Activated naive CD8-positive, alpha-beta T cell treated with anti-CD3 and anti-CD28 coated beads for 36 hours (primary cell): Measurements from ENCODE around the gene RXRA. TPM values are rescaled to one million over a fixed set of nuclear protein-coding genes. Genes with fewer than 3 reads are reported as not detected.

Experiments
- DNase-seq: peaks from one replicate; pipeline ENCODE4 v3.0.0; 2021
- H3K27ac Mint-ChIP-seq: one replicate; pipeline ENCODE4 v1.8.0; 2022; ENCODE audit warnings: mild to moderate bottlenecking, moderate library complexity, mixed read lengths
- H3K27me3 Mint-ChIP-seq: one replicate; pipeline ENCODE4 v1.8.0; 2022; ENCODE audit warnings: mild to moderate bottlenecking, mixed read lengths
- H3K36me3 Mint-ChIP-seq: one replicate; pipeline ENCODE4 v1.8.0; 2021; ENCODE audit warnings: mild to moderate bottlenecking, mixed read lengths
- H3K4me1 Mint-ChIP-seq: one replicate; pipeline ENCODE4 v1.8.0; 2021; ENCODE audit warnings: mixed read lengths
- H3K4me3 Mint-ChIP-seq: one replicate; pipeline ENCODE4 v1.8.0; 2022; ENCODE audit warnings: mild to moderate bottlenecking, moderate library complexity, mixed read lengths
- H3K9me3 Mint-ChIP-seq: one replicate; pipeline ENCODE4 v1.8.0; 2022; ENCODE audit warnings: mixed read lengths
- total RNA-seq, 2 experiments: library from RNA; stranded (reverse); gene quantifications; one replicate each; pipeline ENCODE4 v1.2.3, GENCODE V29; 2021

Gene RXRA
- total RNA-seq, 2 experiments from 2014 or later, result 11.0 to 11.4 TPM

DNA sequence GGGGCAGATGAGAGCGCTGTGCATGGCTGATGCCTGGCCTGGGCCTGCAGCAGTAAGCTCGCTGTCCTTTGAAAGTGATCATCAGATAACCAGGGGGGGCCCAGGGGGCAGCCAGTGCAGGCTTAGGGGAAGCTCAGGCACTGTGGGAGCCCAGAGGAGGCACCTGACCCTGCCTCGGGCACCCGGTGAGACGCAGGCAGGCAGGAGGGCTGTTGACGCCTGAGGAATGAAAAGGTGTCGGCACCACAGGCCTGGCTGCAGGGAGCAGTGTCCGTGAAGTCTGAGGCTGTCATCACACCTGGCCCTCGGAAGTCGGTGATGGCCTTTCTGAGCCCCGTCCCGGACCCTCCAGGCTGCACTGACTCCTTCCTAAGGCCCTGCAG lies 84.6 kb downstream of the RXRA start:
- H3K27ac Mint-ChIP-seq, result no peak overlapping the region
- DNase-seq, result no peak
- no peaks in the 10 kb centered on the region for H3K36me3 Mint-ChIP-seq
- H3K9me3 Mint-ChIP-seq, result no peaks in the 10 kb centered on the region
- peaks cover 13% of the 10 kb centered on the region for H3K4me1 Mint-ChIP-seq
- H3K4me3 Mint-ChIP-seq, result no peak overlapping the region
- peaks cover 4% of the 10 kb centered on the region for H3K27me3 Mint-ChIP-seq

DNA sequence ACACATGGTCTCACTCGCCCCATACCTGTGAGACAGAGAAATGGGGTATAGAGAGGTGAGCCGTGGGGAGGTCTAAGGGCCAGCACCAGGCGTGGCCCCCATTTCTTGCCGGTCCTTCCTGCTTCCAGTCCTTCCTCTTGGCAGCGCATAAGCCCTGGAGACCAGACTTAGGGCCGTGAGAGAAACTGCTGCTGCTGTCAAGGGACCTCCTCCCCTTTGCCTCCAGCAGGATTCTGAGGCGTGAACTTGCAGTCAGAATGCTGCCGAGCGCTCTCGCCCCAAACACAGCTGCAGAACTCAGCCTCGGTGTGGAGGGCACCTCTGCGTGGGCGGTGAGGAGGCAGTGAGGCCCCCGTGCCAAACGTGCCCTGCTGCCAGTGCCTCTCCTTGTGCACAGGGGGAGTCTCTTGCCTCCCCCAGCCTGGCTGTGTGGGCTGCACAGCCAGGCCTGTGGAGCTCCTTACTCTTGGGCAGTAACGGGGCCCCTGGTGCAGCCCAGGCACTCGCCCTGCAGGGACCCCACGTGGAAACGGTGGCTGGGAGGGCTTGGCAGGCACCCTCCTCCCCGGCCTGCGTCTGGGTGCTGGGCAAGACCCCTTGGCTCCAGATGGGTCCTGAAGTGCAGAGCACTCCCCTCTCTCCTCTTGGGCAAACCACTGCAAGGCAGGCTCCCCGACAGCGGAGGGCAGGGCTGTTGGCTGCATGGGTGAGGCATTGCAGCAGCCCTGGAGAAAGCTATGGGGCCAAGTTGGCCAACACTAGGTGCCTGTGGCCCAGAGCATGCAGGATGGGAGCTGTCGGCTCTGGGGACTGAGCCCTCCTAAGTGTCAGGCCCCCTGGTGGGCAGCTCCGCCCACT lies 85.4 kb downstream of the RXRA start:
- no peak overlapping the region for H3K27ac Mint-ChIP-seq

DNA sequence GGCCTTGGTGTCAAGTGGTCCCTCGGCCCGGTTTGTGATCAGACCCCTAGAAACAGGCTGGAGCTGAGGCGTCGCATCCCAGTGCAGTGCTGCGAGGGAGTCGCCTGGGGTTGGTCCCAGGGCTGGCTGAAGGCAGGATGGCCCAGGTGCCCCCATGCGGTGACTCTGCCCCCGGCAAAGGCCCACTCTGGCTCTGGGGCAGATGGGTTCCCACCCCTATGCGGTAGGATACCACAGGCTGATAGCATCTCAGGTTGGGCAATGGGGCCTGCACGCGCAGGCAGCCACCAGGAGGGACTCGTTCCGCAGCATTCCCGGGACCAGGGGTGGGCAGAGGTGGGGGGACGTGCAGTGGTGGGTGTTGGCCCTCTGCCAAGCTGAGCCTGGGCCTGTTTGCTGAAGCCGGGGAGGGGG lies 86.0 kb downstream of the RXRA start:
- Mint-ChIP-seq H3K27ac (no peak overlapping the region), H3K4me3 (no peak overlapping the region), H3K4me1 (peaks cover 3% of the 10 kb centered on the region), H3K36me3 (no peaks in the 10 kb centered on the region), H3K9me3 (no peaks in the 10 kb centered on the region), H3K27me3 (no peaks in the 10 kb centered on the region)
- DNase-seq, result no peak

More for the DNA sequence above, 85.4 kb downstream of the RXRA start:
- Mint-ChIP-seq H3K4me1 (peaks cover 9% of the 10 kb centered on the region), H3K27me3 (no peaks in the 10 kb centered on the region), H3K36me3 (no peaks in the 10 kb centered on the region), H3K9me3 (no peaks in the 10 kb centered on the region), H3K4me3 (no peak overlapping the region)
- no peak for DNase-seq

DNA sequence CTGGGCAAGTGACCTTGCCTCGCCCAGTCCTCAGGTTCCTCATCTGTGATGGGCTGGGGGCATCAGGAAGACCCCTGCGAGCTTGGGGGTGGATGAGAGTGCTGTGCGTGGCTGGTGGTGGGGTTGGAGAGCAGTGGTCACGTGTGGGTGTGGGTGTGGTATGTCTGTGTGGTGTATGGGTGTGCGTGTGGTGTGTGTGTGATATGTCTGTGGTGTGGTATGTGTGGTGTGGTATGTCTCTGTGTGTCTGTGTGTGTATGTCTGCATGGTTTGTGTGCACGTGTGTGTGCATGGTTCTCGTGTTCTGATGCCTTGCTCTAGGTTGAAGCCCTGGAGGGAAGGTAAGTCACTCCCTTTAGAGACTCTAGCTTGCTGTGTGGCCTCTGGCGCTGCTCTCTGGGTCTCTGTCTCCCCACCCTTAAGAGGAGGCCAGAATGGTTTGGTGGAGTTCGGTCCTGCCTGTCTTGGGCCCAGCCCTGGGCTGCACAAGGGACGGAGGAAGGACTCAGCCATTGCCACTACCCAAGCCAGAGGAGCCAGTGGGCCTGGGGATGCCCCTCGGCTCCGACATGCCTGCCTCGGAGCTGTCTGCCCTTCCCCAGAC lies 87.0 kb downstream of the RXRA start:
- no peak overlapping the region for H3K27ac Mint-ChIP-seq
- no peaks in the 10 kb centered on the region for H3K36me3 Mint-ChIP-seq
- H3K27me3 Mint-ChIP-seq, result no peaks in the 10 kb centered on the region
- no peak for DNase-seq
- peaks cover 3% of the 10 kb centered on the region for H3K4me1 Mint-ChIP-seq
- H3K4me3 Mint-ChIP-seq, result no peak overlapping the region
- no peaks in the 10 kb centered on the region for H3K9me3 Mint-ChIP-seq

DNA sequence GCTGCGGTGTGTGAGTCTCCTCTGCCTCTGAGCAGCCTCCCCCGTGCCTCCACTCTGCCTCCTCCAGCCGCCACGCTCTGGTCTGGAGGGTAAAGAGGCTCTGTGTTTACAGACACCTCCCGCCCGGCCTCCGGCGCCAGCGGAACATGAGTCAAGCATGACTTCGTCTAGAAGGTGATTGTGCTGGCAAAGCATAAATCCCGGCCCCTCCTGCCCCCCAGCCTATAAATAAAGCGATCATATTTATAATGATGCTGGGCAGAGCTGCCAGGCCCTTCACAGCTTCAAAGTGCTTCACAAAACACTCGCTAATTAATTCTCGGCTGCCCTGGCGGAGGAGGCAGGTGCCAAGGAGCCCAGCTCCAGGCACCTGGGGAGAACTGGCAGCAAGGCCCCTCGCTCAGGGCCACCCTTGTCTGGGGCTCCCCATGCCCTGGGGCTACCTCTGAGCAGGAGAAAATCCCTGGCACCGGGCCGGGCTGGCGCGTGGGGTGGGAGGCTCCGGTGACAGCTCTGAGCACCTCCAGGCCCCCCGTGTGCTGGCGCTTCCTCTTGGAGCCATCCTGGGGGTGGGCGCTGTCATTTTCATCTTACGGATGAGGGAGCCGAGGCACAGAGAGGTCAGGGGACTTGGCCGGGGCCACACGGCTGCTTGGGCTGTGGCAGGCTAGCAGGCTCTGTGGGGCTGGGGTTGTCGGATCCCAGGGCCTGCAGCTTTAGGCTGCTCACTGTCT lies 87.8 kb downstream of the RXRA start:
- Mint-ChIP-seq H3K36me3 (no peaks in the 10 kb centered on the region), H3K4me3 (no peak overlapping the region), H3K27ac (no peak overlapping the region), H3K27me3 (no peaks in the 10 kb centered on the region), H3K4me1 (peaks cover 3% of the 10 kb centered on the region), H3K9me3 (no peaks in the 10 kb centered on the region)
- DNase-seq, result no peak

DNA sequence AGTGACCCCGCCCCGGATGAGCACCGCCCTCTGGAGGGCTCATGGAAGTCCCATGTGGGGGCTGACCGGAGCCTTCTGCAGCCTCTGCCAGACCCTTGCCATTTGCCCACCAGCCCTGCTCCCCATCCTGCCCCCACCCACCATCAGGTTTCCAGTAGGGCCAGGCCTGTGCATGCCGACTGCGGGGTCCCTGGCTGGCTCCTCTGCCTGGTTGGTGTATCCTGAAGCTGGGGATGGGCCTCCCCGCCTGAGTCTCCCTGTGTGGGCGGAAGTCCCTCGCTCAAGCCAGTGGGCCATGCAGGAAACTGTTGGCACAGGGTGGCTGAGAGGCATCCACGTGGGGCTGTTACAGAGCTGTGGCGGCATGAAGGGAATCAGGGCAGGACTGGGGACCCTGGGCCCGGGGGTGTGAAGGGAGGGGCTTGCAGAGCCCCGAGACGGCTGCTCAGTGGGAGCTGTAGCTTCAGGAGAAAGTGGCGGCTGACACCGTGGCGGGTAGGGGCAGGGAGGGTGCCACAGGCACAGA lies 88.7 kb downstream of the RXRA start:
- no peaks in the 10 kb centered on the region for H3K9me3 Mint-ChIP-seq
- peaks cover 3% of the 10 kb centered on the region for H3K4me1 Mint-ChIP-seq
- H3K36me3 Mint-ChIP-seq, result no peaks in the 10 kb centered on the region
- H3K27me3 Mint-ChIP-seq, result no peaks in the 10 kb centered on the region
- H3K4me3 Mint-ChIP-seq, result no peak overlapping the region
- no peak overlapping the region for H3K27ac Mint-ChIP-seq
- DNase-seq, result no peak

DNA sequence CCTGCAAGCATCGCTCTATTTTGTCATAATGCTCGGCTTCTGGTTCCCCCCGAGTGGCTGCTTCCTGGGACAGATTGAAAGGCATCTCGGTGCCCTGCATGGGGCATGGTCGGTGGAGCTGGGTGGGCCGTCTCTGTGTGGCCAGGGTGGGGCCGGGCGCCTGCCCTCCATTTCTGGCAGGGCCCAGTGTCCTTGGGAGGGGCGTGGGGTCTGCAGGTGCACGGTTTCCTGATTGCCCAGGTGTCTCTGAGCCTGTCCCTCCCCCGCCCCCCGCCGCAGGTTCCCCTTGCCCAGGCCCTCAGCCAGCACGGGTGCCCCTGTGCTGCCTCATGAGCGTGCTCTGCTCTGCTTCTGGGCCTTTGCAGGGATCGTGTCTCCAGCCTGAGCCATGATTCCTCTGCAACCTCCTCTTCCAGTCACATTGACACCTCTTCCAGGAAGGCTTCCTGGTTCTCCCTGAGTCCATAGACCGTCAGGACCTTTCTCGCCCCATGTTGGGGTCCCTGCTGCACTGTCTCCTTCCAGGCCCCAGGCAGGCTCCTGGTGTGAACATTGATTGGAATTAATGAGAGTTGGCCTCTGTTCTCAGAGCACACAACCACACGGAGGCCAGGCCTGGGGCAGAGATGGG lies 90.2 kb downstream of the RXRA start:
- Mint-ChIP-seq H3K27me3 (no peaks in the 10 kb centered on the region), H3K27ac (no peak overlapping the region), H3K36me3 (no peaks in the 10 kb centered on the region), H3K4me3 (no peak overlapping the region), H3K4me1 (peaks cover 1% of the 10 kb centered on the region), H3K9me3 (no peaks in the 10 kb centered on the region)
- no peak for DNase-seq

DNA sequence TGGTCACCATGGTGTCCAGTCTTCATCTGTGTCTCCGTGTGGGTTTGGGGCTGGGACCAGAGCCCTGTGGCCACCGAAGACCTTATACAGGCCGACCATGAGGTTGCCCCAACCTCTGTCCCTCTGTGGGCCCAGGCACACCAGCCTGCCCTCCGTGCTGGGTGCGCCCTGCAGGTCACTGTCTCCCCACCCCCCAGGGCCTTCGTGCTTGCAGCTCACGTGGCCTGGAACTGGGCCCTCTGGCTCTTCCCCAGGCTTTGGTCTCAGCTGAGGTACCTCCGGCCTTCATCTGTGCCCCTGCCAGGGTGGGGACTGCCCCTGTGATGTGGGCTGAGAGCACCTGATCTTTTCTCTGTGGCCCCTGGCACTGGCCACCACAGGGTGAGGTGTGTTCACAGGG lies 92.1 kb downstream of the RXRA start:
- H3K27ac Mint-ChIP-seq, result no peak overlapping the region
- no peak overlapping the region for H3K4me3 Mint-ChIP-seq
- H3K27me3 Mint-ChIP-seq, result no peaks in the 10 kb centered on the region
- no peak for DNase-seq
- H3K4me1 Mint-ChIP-seq, result no peaks in the 10 kb centered on the region
- no peaks in the 10 kb centered on the region for H3K9me3 Mint-ChIP-seq
- H3K36me3 Mint-ChIP-seq, result no peaks in the 10 kb centered on the region

DNA sequence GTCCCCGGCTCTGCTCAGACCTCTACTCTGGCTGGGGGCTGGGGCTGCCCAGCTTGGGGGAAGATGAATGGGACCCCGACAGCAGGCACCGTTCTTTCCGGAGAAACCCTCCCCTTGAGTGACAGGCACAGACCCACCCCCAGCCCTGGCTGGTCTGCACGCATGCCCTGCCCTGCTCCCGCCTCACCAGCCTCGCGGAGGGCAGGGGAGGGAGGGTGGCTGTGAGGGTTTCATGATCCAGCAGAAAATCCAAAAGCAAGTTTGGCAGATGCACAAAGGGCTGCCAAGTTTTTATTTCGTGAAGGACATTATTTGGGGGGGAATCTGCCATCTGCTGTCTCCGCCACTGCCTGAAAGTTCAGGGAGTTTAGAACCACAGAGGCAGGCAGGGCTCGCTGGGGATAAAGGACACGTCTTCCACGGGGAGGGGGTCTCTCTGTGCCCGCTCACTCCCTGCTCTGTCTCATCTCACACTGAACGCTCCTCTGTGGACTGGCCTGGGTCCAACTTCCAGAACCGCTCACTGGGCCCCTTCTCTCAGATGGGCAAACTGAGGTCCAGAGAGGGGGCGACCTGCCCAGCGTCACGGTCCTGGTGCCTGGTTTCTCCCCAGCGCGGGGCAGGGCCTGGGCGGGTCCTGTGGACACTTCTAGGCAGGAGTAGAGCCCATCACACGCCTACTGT lies 92.9 kb downstream of the RXRA start:
- H3K36me3 Mint-ChIP-seq, result no peaks in the 10 kb centered on the region
- H3K27me3 Mint-ChIP-seq, result no peaks in the 10 kb centered on the region
- H3K27ac Mint-ChIP-seq, result no peak overlapping the region
- H3K4me1 Mint-ChIP-seq, result no peaks in the 10 kb centered on the region
- H3K9me3 Mint-ChIP-seq, result no peaks in the 10 kb centered on the region
- no peak for DNase-seq
- no peak overlapping the region for H3K4me3 Mint-ChIP-seq

DNA sequence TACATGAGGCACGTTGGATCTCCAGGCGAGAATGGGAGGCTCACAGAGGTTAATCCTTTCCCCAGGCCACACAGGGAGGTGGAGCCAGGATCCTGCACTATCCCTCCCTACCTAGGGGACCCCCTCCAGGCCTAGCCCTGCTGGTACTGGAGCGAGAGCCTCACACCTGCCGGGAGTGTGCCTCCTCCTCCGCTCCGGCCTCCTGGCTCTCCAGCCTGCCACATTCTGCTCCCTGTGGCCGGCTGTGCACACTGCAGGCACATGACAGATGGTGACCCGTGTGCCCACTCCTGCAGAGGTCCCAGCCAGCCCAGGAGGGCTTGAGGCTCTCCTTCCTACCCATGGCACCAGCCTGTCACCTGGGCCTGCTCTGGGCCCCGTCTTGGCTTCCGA lies 93.4 kb downstream of the RXRA start:
- no peak overlapping the region for H3K27ac Mint-ChIP-seq
- DNase-seq, result no peak
- no peak overlapping the region for H3K4me3 Mint-ChIP-seq
- no peaks in the 10 kb centered on the region for H3K27me3 Mint-ChIP-seq
- H3K36me3 Mint-ChIP-seq, result no peaks in the 10 kb centered on the region
- H3K9me3 Mint-ChIP-seq, result no peaks in the 10 kb centered on the region
- no peaks in the 10 kb centered on the region for H3K4me1 Mint-ChIP-seq

DNA sequence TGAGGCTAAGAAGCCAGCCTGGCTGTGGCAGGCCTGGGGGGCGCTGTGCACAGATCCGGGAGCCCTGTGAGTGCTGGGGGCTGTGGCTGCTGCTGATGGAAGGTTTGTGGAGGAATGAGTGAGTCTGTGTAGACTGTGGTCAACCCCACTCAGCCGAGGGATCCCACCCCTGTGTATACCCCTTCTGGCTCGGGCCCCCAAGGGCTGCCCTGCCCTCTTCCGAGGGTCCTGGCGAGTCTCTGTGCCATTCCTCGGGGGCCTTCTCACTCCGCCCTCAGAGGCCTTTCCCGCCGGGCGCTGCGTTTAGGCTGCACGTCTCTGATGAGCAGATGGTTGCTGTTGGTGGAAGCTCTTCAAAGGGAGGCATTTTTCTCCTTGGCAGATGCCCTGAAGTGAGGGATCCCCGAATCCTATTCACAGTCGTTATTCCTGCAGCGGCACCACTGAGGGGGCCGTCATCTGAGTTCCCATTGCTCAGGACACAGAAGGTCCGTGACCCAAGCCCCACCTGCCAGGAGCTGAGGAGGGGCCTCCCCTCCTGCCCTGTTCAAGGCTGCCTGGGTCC lies 94.1 kb downstream of the RXRA start:
- no peaks in the 10 kb centered on the region for H3K36me3 Mint-ChIP-seq
- H3K27me3 Mint-ChIP-seq, result no peaks in the 10 kb centered on the region
- no peak for DNase-seq
- no peaks in the 10 kb centered on the region for H3K9me3 Mint-ChIP-seq
- H3K27ac Mint-ChIP-seq, result no peak overlapping the region
- no peaks in the 10 kb centered on the region for H3K4me1 Mint-ChIP-seq
- no peak overlapping the region for H3K4me3 Mint-ChIP-seq

DNA sequence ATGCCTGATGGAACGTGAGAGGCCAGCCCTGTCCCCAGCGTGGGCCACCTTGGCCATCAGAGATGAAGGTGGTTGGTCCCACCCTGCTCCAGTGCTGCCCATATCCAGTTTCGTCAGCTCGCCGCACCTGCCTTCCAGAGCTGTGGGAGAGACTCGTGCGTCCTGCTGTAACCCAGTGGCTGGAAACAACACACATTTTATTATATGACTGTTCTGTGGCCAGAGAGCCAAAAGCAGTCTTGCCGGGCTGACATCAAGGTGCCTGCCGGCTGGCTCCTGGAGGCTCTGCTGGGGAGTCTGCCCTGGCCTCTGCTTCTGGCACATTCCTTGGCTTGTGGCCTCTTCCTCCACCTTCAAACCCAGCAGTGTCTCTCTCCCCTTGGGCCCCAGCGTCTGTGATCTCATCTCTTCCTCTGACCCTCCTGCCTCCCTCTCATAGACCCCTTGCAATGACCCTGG lies 94.7 kb downstream of the RXRA start:
- H3K36me3 Mint-ChIP-seq, result no peaks in the 10 kb centered on the region
- H3K27ac Mint-ChIP-seq, result no peak overlapping the region
- H3K27me3 Mint-ChIP-seq, result no peaks in the 10 kb centered on the region
- DNase-seq, result no peak
- H3K9me3 Mint-ChIP-seq, result no peaks in the 10 kb centered on the region
- H3K4me3 Mint-ChIP-seq, result no peak overlapping the region
- no peaks in the 10 kb centered on the region for H3K4me1 Mint-ChIP-seq

DNA sequence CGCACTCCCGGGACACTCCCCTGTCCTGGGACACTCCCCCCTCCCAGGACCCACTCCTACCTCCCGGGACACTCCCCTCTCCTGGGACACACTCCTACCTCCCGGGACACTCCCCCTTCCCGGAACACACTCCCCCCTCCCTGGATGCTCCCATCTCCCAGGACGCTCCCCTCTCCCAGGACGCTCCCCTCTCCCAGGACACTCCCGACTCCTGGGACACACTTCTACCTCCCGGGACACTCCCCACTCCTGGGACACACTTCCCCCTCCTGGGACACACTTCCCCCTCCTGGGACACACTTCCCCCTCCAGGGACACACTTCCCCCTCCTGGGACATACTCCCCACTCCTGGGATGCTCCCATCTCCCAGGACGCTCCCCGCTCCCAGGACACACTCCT lies 95.6 kb downstream of the RXRA start:
- DNase-seq, result no peak
- Mint-ChIP-seq H3K27ac (no peak overlapping the region), H3K27me3 (no peaks in the 10 kb centered on the region), H3K4me1 (no peaks in the 10 kb centered on the region), H3K4me3 (no peak overlapping the region), H3K9me3 (no peaks in the 10 kb centered on the region), H3K36me3 (no peaks in the 10 kb centered on the region)
